OCI-LY1 (cell line): ENCODE measurements around the gene CLEC11A.

ENCODE experiments used
- EZH2 ChIP-seq: fragments of 200-600 bp; sonication (generic), shearing (Covaris generic); IDR thresholded peaks from 2 replicates; pipeline ENCODE4 v1.8.0; 2017; ENCODE audit warnings: borderline replicate concordance, mixed run types, mild to moderate bottlenecking, antibody characterized with exemption, low read length, moderate library complexity, mixed read lengths
- TF ChIP-seq, protein P1 (sequence below): fragments of 200-600 bp; sonication (generic), shearing (Covaris generic); IDR thresholded peaks from 2 replicates; pipeline ENCODE4 v1.5.1; 2017; ENCODE audit warnings: mild to moderate bottlenecking, antibody characterized with exemption, low read length, moderate library complexity, mixed read lengths

DNA sequence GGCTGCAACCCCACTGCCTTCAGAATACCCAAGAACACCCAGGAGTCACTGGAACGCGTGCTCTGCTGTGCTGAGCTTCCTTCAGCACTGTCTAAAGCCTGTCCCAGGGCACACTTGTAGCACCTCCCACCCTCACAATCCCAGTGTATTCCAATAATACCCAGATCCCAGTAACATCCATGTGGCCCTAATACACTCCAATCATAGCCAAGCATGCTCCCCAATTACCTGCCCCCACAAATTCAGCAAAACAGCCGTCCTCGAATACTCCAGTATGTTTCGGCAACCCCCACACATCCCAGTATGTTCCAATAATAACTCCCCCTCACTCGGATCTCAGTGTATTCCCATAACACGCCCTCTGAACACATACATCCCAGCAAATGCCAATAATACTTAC, 32.7 kb upstream of the CLEC11A start:
- TF ChIP-seq, protein P1, sequence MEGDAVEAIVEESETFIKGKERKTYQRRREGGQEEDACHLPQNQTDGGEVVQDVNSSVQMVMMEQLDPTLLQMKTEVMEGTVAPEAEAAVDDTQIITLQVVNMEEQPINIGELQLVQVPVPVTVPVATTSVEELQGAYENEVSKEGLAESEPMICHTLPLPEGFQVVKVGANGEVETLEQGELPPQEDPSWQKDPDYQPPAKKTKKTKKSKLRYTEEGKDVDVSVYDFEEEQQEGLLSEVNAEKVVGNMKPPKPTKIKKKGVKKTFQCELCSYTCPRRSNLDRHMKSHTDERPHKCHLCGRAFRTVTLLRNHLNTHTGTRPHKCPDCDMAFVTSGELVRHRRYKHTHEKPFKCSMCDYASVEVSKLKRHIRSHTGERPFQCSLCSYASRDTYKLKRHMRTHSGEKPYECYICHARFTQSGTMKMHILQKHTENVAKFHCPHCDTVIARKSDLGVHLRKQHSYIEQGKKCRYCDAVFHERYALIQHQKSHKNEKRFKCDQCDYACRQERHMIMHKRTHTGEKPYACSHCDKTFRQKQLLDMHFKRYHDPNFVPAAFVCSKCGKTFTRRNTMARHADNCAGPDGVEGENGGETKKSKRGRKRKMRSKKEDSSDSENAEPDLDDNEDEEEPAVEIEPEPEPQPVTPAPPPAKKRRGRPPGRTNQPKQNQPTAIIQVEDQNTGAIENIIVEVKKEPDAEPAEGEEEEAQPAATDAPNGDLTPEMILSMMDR: no peak
- TF ChIP-seq EZH2: no peak
